DND-41 (cell line): ENCODE results near the gene OSBPL9.

Experiments used
- ATAC-seq: fragments of 200-7000 bp; cut with Tn5 transposase; 3 replicates; pipeline ENCODE4 v1.9.1; 2021; ENCODE audit warnings: low read depth; ENCODE audit not compliant: insufficient read depth
- DNase-seq: peaks from one replicate; pipeline ENCODE4 v3.0.0-alpha.2; 2020
- H2AFZ ChIP-seq: 2 replicates; pipeline ENCODE4 v1.6.0; 2012; ENCODE audit warnings: low read depth, low read length
- H3K27ac ChIP-seq: 2 replicates; pipeline ENCODE4 v1.5.1; 2012; ENCODE audit warnings: low read length, inconsistent platforms
- H3K27me3 ChIP-seq: fragments of 200-600 bp; sonication (generic); 2 replicates; pipeline ENCODE4 v1.6.0; 2012; ENCODE audit warnings: low read length, mild to moderate bottlenecking, inconsistent platforms; ENCODE audit not compliant: insufficient read depth, poor library complexity
- H3K36me3 ChIP-seq: 2 replicates; pipeline ENCODE4 v1.5.1; 2012; ENCODE audit warnings: low read length, inconsistent platforms; ENCODE audit not compliant: insufficient read depth
- H3K4me1 ChIP-seq: 2 replicates; pipeline ENCODE4 v1.5.1; 2012; ENCODE audit warnings: mild to moderate bottlenecking, low read length; ENCODE audit not compliant: insufficient read depth
- H3K4me2 ChIP-seq: 2 replicates; pipeline ENCODE4 v1.6.0; 2012; ENCODE audit warnings: mild to moderate bottlenecking, moderate library complexity, low read length, inconsistent platforms; ENCODE audit not compliant: insufficient read depth
- H3K4me3 ChIP-seq, 2 experiments: fragments of 200-600 bp in 1 of 2; shearing (Covaris generic) in 1 of 2; 2 replicates each; pipeline ENCODE4 v1.5.1; 2012 to 2016; ENCODE audit warnings: inconsistent platforms in 2 of 2, low read length in 2 of 2, mild to moderate bottlenecking in 2 of 2, low read depth in 1 of 2, moderate library complexity in 1 of 2
- H3K79me2 ChIP-seq: 2 replicates; pipeline ENCODE4 v1.6.0; 2012; ENCODE audit warnings: low read length, inconsistent platforms; ENCODE audit not compliant: insufficient read depth
- H3K9ac ChIP-seq: 2 replicates; pipeline ENCODE4 v1.6.0; 2012; ENCODE audit warnings: low read depth, mild to moderate bottlenecking, inconsistent platforms, low read length, moderate library complexity
- H3K9me3 ChIP-seq: 2 replicates; pipeline ENCODE4 v1.5.1; 2012; ENCODE audit warnings: low read length, moderate library complexity, mild to moderate bottlenecking, inconsistent platforms; ENCODE audit not compliant: insufficient read depth, severe bottlenecking
- H4K20me1 ChIP-seq: 2 replicates; pipeline ENCODE4 v1.6.0; 2012; ENCODE audit warnings: low read length; ENCODE audit not compliant: insufficient read depth
- EZH2 ChIP-seq: IDR thresholded peaks from 3 replicates; pipeline ENCODE4 v1.6.1; 2012; ENCODE audit warnings: borderline replicate concordance, low read depth, mild to moderate bottlenecking, moderate library complexity, low read length, inconsistent platforms; ENCODE audit not compliant: severe bottlenecking
- TF ChIP-seq, protein P1 (sequence below): IDR thresholded peaks from 2 replicates; pipeline ENCODE4 v1.5.1; 2012; ENCODE audit warnings: borderline replicate concordance, low read length, moderate library complexity, mild to moderate bottlenecking; ENCODE audit not compliant: poor library complexity, severe bottlenecking; ENCODE audit errors: extremely low read depth

OSBPL9 gene

DNA sequence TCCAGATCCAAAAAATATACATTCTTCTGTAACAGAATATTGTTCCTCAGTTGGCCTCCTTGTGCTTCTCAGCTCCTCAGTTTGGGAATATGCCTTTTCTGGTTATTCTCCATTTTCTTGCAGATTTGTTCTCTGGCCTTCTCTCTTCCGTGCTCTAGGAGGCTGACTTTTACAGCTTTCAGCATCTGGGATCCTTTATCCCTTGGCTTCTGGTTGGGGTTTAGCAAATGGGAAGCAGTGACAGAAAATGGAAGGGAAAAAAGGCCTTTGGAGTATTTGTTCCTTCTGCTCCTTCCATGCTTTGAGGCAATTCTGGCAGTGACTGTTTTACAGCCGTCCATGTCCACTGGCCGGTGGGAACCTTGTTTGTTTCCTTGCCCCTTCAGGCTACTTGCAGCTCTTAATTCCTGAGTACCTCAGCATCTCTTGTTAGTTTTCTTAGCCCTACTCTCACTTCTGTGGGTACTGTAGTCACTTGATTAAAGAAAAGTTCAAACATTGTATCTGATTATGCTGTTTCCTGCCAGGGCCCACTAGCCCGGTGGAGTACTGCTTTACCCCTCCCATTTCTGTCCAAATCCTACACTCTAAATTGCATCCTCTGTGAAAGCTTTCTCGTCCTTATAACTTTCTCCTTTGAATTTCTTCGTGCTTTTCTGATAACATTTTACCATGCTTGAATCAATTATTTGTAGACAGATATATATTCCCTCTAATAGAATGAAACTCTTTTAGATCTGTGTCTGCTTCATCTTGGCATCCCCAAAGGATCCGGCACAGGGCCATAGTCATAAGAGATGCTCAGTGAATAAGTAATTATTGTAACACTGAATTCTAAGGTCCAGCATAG lies 118.2 kb downstream of the OSBPL9 start:
- TF ChIP-seq, protein P1, sequence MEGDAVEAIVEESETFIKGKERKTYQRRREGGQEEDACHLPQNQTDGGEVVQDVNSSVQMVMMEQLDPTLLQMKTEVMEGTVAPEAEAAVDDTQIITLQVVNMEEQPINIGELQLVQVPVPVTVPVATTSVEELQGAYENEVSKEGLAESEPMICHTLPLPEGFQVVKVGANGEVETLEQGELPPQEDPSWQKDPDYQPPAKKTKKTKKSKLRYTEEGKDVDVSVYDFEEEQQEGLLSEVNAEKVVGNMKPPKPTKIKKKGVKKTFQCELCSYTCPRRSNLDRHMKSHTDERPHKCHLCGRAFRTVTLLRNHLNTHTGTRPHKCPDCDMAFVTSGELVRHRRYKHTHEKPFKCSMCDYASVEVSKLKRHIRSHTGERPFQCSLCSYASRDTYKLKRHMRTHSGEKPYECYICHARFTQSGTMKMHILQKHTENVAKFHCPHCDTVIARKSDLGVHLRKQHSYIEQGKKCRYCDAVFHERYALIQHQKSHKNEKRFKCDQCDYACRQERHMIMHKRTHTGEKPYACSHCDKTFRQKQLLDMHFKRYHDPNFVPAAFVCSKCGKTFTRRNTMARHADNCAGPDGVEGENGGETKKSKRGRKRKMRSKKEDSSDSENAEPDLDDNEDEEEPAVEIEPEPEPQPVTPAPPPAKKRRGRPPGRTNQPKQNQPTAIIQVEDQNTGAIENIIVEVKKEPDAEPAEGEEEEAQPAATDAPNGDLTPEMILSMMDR: no peak
- no peak for TF ChIP-seq EZH2
- peaks cover 6% of the 10 kb centered on the region for H3K4me1 ChIP-seq
- no peak overlapping the region for H3K4me3 ChIP-seq
- H3K79me2 ChIP-seq: no peaks in the 10 kb centered on the region
- no peaks in the 10 kb centered on the region for H3K36me3 ChIP-seq
- H3K9ac ChIP-seq: no peak overlapping the region
- H3K9me3 ChIP-seq: no peaks in the 10 kb centered on the region
- no peaks in the 10 kb centered on the region for H3K27me3 ChIP-seq
- H4K20me1 ChIP-seq: peaks cover 2% of the 10 kb centered on the region; the same call in 1 of the 2 replicates
- H3K27ac ChIP-seq: no peak overlapping the region
- ATAC-seq (peak; percentile 89), DNase-seq (peak; percentile 17)
- no peak overlapping the region for H2AFZ ChIP-seq
- no peak overlapping the region for H3K4me2 ChIP-seq

DNA sequence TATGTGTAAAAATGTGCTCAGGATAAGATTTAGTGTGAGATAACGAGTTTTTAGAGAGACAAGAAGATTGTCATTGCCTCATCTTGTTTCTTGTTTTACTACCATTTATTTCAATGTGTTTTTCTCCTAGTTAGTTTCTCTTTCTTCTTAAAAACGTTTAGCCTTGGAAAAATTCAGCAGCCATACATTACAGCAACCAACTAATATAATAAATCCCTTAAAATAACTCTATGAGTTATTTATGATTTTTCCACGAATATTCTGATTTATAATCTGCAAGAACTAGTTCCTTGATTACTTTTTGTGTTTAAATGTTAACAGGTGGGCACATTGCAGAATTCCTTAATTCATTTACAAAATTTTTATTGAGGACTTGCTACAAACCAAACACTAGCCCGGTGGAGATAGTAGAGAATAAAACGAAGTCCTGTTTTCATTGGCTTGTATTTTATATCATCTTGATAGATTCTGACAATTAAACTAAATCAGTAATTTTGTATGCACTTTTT lies 118.9 kb downstream of the OSBPL9 start:
- Histone ChIP-seq H3K27me3 (no peaks in the 10 kb centered on the region), H3K4me2 (no peak overlapping the region), H3K36me3 (no peaks in the 10 kb centered on the region), H2AFZ (no peak overlapping the region), H3K4me3 (no peak overlapping the region), H3K9ac (no peak overlapping the region), H3K27ac (no peak overlapping the region), H3K79me2 (no peaks in the 10 kb centered on the region), H3K9me3 (no peaks in the 10 kb centered on the region), H4K20me1 (peaks cover 2% of the 10 kb centered on the region; the same call in 1 of the 2 replicates), H3K4me1 (peaks cover 6% of the 10 kb centered on the region)
- no peak for TF ChIP-seq EZH2
- TF ChIP-seq, protein P1: no peak
- ATAC-seq (no peak), DNase-seq (no peak)

DNA sequence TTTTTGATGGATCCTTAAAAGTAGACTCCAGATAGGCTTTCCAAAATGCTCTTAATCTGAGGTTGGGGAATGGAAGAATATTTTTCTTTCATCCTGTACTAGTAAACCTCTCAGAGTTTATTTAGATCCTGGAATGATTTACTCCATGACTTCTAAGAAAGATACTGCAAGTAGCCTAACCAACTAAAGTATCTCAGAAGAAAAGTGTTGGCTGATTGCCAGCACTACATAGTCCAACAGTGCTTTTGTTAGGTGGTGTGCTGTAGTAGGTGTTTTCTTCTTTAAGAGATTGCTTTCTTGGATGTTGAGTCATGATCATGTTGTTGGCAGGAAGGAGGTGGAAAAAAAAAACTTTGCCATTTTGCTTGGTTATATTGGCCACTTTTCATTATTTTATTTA lies 119.8 kb downstream of the OSBPL9 start:
- H3K36me3 ChIP-seq: no peaks in the 10 kb centered on the region
- ATAC-seq: no peak
- no peaks in the 10 kb centered on the region for H3K79me2 ChIP-seq
- H3K27me3 ChIP-seq: no peaks in the 10 kb centered on the region
- H3K4me1 ChIP-seq: peaks cover 6% of the 10 kb centered on the region
- TF ChIP-seq, protein P1: no peak
- TF ChIP-seq EZH2: no peak
- peaks cover 2% of the 10 kb centered on the region; the same call in 1 of the 2 replicates for H4K20me1 ChIP-seq
- no peaks in the 10 kb centered on the region for H3K9me3 ChIP-seq
- no peak overlapping the region for H3K4me3 ChIP-seq
- no peak overlapping the region for H2AFZ ChIP-seq
- DNase-seq: no peak
- no peak overlapping the region for H3K9ac ChIP-seq
- no peak overlapping the region for H3K27ac ChIP-seq
- no peak overlapping the region for H3K4me2 ChIP-seq
